GM11168 (cell line): Measurements from ENCODE around the gene TMEM163.
"Not testable (repeated sequence)": the region's sequence is repeated elsewhere in the genome, so short reads cannot be mapped to it uniquely, and the experiment has no call there.

Source experiments
- in situ Hi-C: fragments of 300-500 bp; cut with MboI; formaldehyde crosslinking; loops from one replicate; pipeline ENCODE4 v1.12.0; 2022; ENCODE audit warnings: low sequenced_read_pairs; ENCODE audit not compliant: unreplicated experiment

The TMEM163 gene

GRCh38 chr2:134540990-134541389 is 177.8 kb downstream of the TMEM163 start:
- in situ Hi-C loops = no loop called here

DNA sequence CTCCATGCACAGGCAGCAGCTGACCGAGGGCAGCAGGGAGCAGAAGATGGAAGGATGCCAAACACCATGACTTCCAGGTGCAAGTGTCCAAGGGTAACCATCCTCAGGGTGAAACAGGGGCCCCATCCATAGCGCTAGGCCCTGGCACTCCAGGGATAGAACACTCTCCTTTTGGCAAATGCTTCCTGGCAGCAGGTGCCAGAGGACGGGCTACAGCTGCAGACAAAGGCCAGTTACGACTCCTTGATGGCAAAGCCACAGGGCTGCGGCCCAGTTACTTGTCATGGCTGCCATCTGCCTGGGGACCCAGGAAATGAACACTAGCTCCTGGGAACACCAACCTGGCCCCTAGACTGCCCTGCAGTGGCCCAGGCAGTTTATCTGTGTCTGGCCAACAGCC is 178.8 kb downstream of the TMEM163 start:
- in situ Hi-C loops = no loop called here

DNA sequence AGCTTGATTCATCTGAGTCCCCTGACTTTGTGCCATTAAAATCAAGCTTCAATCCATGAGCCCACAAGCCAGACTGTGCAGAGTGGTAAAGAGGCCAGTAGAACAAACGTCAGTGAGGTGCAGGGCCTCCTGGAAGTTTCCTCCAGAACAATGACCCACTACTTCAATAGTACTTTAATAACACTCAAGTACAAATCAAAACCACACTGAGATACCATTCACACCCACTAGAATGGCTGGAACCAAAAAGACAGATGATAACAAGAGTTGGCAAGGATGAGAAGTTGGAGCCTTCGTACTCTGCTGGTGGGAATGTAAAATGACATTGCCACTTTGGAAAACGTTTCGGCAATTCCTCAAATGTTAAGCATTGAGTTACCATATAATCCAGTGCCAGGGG is 181.1 kb downstream of the TMEM163 start:
- in situ Hi-C loops = no loop called here

GRCh38 chr2:134537121-134537520 is 181.7 kb downstream of the TMEM163 start:
- in situ Hi-C loops = no loop called here

DNA sequence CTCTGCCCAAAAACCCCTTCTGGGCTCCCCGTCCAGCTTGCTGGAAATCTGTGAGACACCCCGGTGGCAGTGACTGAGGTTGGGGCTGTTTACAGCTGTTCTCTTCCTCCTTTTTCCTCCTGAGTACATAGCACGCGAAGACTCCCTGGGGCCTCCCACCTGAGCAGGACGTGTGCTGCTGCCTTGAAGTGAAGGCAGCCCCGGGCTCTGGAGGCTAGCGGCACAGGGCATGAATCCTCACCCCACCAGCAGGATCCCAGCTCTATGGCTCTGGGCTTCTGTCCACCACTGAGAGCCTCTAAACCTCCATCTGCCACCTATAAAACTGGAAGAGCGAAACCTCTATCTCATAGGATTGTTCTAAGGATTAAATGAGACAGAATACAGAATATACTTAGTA is 182.5 kb downstream of the TMEM163 start:
- in situ Hi-C loops = no loop called here

DNA sequence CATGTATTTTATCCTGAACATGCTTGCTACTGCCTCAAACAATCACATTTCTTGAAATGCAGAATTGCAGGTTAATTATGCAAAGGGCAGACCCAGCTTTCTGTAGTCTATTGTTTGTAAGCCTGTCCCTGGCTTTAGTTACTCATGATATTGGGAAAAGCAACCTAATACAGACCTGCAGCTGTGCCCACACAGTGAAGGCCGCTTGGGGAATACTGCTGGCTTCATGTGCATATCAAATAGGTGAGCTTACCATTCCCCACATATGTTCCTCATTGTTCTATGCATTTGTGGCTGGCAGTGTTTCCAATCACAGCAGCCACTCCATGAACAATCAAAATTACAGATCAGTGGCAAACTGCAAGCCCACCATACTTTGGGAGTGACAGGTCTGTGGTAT is 186.3 kb downstream of the TMEM163 start:
- in situ Hi-C loops = no loop called here

DNA sequence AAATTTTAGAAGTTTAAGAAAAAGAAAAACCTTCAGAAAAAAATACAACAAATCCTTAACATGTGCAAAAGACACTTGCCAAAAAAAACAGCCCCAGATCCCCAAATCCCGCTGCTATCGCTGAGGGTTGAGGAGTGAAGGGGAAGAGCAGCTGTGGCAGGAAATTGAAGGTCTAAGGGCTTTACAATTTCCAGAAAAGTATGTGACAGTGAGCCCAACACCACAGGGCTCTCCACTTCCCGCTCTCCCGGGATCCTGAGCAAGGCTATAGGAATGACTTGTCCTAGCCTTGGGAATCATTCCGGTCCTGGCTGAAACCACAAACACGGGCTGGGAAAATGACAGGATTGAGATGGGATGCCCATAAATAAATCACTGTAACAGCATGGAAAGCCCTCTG is 191.4 kb downstream of the TMEM163 start:
- in situ Hi-C loops = no loop called here

- in situ Hi-C loops = no loop called here
These were observed 196.0 kb downstream of the TMEM163 start for GRCh38 chr2:134522496-134523455.

- in situ Hi-C loops = no loop called here
These were observed 200.7 kb downstream of the TMEM163 start for GRCh38 chr2:134518101-134518500.

DNA sequence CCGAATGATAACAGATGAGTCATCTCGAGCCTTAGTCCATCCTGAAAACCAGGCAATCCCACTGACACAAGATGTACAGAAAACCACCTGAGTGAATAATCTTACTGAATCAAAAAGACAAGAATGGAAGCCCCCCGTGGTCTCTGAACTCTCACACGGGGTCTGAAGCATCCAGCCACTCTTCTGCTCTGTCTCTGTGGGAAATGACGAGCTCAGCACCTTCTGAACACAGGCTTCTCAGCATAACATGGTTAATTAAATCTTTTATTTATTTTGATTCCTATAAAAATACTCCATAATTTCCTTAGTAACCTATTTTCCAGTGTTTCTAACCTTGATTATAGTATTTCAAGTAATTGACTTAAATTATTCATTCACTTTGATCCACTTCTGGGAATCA is 203.7 kb downstream of the TMEM163 start:
- in situ Hi-C loops = no loop called here

- in situ Hi-C loops = no loop called here
These were observed 205.4 kb downstream of the TMEM163 start for GRCh38 chr2:134513465-134513804.

- in situ Hi-C loops = no loop called here
These were observed 205.9 kb downstream of the TMEM163 start for GRCh38 chr2:134512734-134513464.

GRCh38 chr2:134508391-134508790 is 210.4 kb downstream of the TMEM163 start:
- in situ Hi-C loops = no loop called here

DNA sequence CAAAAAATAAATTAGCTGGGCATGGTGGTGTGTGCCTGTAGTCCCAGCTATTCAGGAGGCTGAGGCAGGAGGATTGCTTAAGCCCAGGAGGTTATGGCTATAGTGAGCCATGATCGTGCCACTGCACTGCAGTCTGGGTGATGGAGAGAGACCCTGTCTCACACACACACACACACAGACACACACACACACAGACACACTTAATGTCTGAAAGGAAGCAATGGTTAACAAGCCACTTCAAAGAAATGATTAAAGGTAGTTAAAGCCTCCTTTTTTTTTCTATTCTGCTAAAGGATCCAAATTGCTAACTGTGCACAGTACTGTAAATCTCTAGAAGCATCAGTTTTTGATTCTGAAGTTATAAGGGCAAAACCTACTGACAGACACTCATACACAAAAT is 211.1 kb downstream of the TMEM163 start:
- in situ Hi-C loops = no loop called here

GRCh38 chr2:134507159-134507558 is 211.6 kb downstream of the TMEM163 start:
- in situ Hi-C loops = not testable (repeated sequence)

DNA sequence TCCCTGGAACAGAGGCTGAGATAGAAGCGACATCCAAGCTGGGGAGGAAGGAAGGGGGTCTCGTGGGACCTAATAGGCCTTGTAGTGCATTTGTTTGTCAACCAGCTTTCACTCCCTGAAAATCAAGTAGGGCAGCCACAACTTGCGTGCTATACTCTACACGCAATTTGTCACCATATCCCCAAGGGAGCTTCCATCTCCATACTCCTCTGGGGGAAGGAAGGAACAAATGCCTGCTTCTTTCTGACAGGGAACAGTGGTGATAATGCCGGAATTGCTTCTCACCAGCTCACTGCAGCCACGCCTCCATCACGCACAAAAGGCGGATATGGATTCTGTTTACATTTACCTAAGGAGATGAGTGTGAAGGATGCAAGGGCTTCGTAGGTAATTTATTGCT is 213.4 kb downstream of the TMEM163 start:
- in situ Hi-C loops = no loop called here

GRCh38 chr2:134504586-134505336 is 214.0 kb downstream of the TMEM163 start:
- in situ Hi-C loops = no loop called here

DNA sequence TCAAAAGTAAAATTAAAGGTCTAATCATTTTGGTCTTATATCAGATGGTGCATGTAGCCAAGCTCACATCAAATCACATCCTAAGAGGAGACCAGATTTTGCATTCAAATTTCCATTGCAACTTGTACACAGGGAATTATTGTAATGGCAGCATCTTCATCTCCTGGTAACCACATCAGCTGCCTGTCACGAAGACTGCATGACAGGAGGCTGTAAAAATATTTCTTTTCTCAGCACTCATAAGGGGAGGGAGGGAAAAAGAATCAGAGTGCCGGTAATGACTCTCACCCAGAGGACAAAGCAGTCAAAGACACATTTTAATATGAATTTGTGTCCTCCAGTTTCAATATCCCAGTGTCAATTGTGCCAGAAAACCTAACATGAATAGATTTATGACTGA is 216.7 kb downstream of the TMEM163 start:
- in situ Hi-C loops = no loop called here

DNA sequence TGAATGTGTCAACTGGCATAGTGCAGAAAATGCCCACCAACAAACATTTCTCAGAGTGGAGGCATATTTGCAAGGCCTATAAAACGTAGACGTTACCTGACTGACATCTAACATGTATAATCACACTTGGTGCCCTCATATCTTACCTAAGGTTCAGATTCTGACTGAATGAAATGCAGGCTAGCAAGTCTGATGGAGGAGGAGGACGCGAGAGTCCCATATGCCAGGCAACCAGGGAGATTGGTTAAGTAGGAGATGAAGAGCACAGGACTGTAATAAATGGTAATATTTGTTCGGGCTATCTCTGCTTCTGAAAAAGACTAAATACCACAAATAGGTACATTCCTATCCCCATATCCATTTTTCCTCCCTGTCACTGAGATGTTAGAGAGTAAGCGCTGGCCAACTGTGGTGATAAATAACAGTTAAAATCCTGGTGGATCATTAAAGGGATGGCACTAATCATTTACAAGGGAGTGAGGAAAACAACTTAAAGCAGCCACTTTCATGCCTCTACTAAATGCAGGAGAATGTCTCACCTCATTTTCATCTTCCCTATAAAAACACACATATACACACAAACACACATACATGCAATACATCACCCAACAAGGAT is 217.2 kb downstream of the TMEM163 start:
- in situ Hi-C loops = no loop called here

DNA sequence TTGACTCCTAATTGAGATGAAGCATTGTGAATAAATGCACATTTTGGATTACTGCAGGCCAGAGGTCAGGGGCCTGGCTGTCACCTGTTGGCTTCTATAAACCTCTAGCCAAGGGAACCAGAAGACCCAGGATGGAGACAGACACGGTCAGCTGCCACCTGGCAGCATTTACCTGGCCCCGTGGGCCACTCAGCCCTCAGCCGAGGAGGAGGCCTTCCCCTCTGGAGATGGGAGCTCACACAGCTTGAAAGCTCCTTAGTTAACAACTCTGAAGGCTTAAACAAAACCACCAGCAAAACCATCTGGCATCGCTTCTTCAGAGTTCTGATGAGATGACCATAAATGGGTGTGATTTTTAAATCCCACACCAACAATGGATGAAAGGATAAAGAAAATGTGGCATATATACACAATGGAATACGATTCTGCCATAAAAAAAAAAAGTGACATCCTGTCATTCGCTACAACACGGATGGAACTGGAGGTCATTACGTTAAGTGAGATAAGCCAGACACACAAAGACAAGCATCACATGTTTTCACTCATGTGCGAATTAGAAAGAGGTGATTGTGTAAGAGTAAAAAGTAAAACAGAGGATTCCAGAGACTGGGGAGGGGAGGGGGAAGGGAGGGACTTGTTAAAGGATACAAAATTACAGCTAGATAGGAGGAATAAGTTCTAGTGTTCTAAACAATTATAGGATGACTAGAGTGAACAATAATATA is 218.4 kb downstream of the TMEM163 start:
- in situ Hi-C loops = no loop called here
